Measurements from ENCODE around the gene CCL24.

GRCh38 chr7:75802552-75802821 is 11.1 kb downstream of the CCL24 start:
- TF ChIP-seq CTCF (IDR thresholded peaks at IDR 0.05) = no peak
- TF ChIP-seq POLR2AphosphoS5 (IDR thresholded peaks at IDR 0.05) = no peak
- TF ChIP-seq POLR2A (IDR thresholded peaks at IDR 0.05) = no peak
